Tibial nerve (tissue), 4 donors: Measurements from ENCODE around the gene UTP14C. TPM values are rescaled to one million over a fixed set of nuclear protein-coding genes. Genes with fewer than 3 reads are reported as not detected.
"Not testable (repeated sequence)": the region's sequence is repeated elsewhere in the genome, so short reads cannot be mapped to it uniquely, and the experiment has no call there.

Experiments used
- DNase-seq, 2 donors: peaks; one replicate each; pipeline ENCODE4 v3.0.0-alpha.2; 2019; ENCODE audit warnings: low spot score in 2 of 2
- H3K27ac ChIP-seq, 4 donors: fragments of 200-600 bp; sonication (generic) in 3 of 4; one replicate each; pipeline ENCODE4 v1.5.1; 2017 to 2019; ENCODE audit warnings: mild to moderate bottlenecking in 1 of 4
- H3K27me3 ChIP-seq, 2 donors: fragments of 200-600 bp; sonication (generic) in 1 of 2; one replicate each; pipeline versions ENCODE4 v1.5.1 to v1.6.0; 2017 to 2019
- H3K36me3 ChIP-seq, 3 donors: fragments of 200-600 bp; sonication (generic); one replicate each; pipeline ENCODE4 v1.5.1; 2018 to 2019
- H3K4me1 ChIP-seq, 4 donors: fragments of 200-600 bp; sonication (generic) in 3 of 4; one replicate each; pipeline ENCODE4 v1.5.1; 2017 to 2019
- H3K4me3 ChIP-seq, 4 donors: fragments of 200-600 bp; sonication (generic) in 3 of 4; one replicate each; pipeline ENCODE4 v1.5.1; 2017 to 2019; ENCODE audit warnings: mild to moderate bottlenecking in 1 of 4, moderate library complexity in 1 of 4
- H3K9me3 ChIP-seq, 4 donors: fragments of 200-600 bp; sonication (generic) in 3 of 4; one replicate each; pipeline ENCODE4 v1.5.1; 2017 to 2019
- CTCF ChIP-seq, 5 experiments: fragments of 200-600 bp in 3 of 5; fragments of 450-650 bp in 2 of 5; sonication (generic) in 3 of 5; IDR thresholded peaks; one replicate each; pipeline ENCODE4 v1.5.1; 2016 to 2019; ENCODE audit warnings: antibody characterized with exemption in 5 of 5, mild to moderate bottlenecking in 3 of 5, moderate library complexity in 2 of 5
- EP300 ChIP-seq, 2 donors: sonication (generic); formaldehyde crosslinking; IDR thresholded peaks; one replicate each; pipeline ENCODE4 v1.6.1; 2017; ENCODE audit warnings: antibody characterized with exemption in 2 of 2, mild to moderate bottlenecking in 1 of 2
- POLR2A ChIP-seq, 2 donors: fragments of 450-650 bp; IDR thresholded peaks; one replicate each; pipeline ENCODE4 v1.6.1; 2017; ENCODE audit warnings: antibody characterized with exemption in 2 of 2, mild to moderate bottlenecking in 2 of 2, moderate library complexity in 2 of 2
- WGBS, 2 donors: methylation state at CpG; one replicate each; pipeline ENCODE4 v1.1.5; 2018; 5-methylcytosine and 5-hydroxymethylcytosine counted together
- total RNA-seq, 4 donors: library from RNA; depleted of rRNA; stranded (reverse); fragments of >200 nt; gene quantifications; one replicate each; pipeline ENCODE4 v1.1.0, GENCODE V29; 2016

UTP14C gene
- total RNA-seq, 4 donors from 2014 or later, result 14.9 to 26.7 (median 19.6) TPM

- H3K27ac ChIP-seq, result no peak overlapping the region
- H3K36me3 ChIP-seq, result peaks cover 0 to 7% (median 0%) of the 10 kb centered on the region in 3 donors
- 47 to 70% methylated on average over 2 of the region's 2 CpGs for WGBS, 2 donors
- no peak overlapping the region for H3K4me3 ChIP-seq
- H3K9me3 ChIP-seq, result peaks cover 0 to 54% (median 3%) of the 10 kb centered on the region in 4 donors
- H3K27me3 ChIP-seq, result no peaks in the 10 kb centered on the region
- no peaks in the 10 kb centered on the region for H3K4me1 ChIP-seq
- no peak for DNase-seq
- TF ChIP-seq POLR2A (IDR thresholded peaks at IDR 0.05) (no peak), CTCF (IDR thresholded peaks at IDR 0.05) (no peak), EP300 (IDR thresholded peaks at IDR 0.05) (no peak)
Measured at GRCh38 chr13:52048516-52048915, 24.0 kb downstream of the UTP14C start.

- H3K4me3 ChIP-seq, result no peak overlapping the region
- H3K27ac ChIP-seq, result no peak overlapping the region
- H3K27me3 ChIP-seq, result no peaks in the 10 kb centered on the region
- WGBS, 2 donors, result 77 to 78% methylated on average over 7 of the region's 7 CpGs
- TF ChIP-seq CTCF (IDR thresholded peaks at IDR 0.05), result no peak
- TF ChIP-seq POLR2A (IDR thresholded peaks at IDR 0.05), result no peak
- TF ChIP-seq EP300 (IDR thresholded peaks at IDR 0.05), result no peak
- no peaks in the 10 kb centered on the region for H3K4me1 ChIP-seq
- no peak for DNase-seq
- H3K9me3 ChIP-seq, result peaks cover 0 to 47% (median 1%) of the 10 kb centered on the region in 4 donors
- no peaks in the 10 kb centered on the region for H3K36me3 ChIP-seq
Measured at GRCh38 chr13:52051400-52051799, 26.9 kb downstream of the UTP14C start.

- WGBS, 2 donors, result 68 to 71% methylated on average over 4 of the region's 4 CpGs
- no peaks in the 10 kb centered on the region for H3K36me3 ChIP-seq
- no peak overlapping the region for H3K27ac ChIP-seq
- DNase-seq, result no peak
- H3K27me3 ChIP-seq, result no peaks in the 10 kb centered on the region
- no peaks in the 10 kb centered on the region for H3K4me1 ChIP-seq
- H3K9me3 ChIP-seq, result peaks cover 0 to 42% (median 1%) of the 10 kb centered on the region in 4 donors
- TF ChIP-seq CTCF (IDR thresholded peaks at IDR 0.05) (no peak), POLR2A (IDR thresholded peaks at IDR 0.05) (no peak), EP300 (IDR thresholded peaks at IDR 0.05) (no peak)
- H3K4me3 ChIP-seq, result no peak overlapping the region
Measured at GRCh38 chr13:52053460-52053859, 29.0 kb downstream of the UTP14C start.

GRCh38 chr13:52061064-52061463 is 36.6 kb downstream of the UTP14C start:
- not testable (repeated sequence) for DNase-seq, H3K36me3 ChIP-seq, H3K27ac ChIP-seq, H3K4me3 ChIP-seq, H3K4me1 ChIP-seq, H3K27me3 ChIP-seq
- H3K9me3 ChIP-seq, result peaks cover 0 to 28% (median 0%) of the 10 kb centered on the region in 4 donors
- WGBS, 2 donors, result 90 to 93% methylated on average over 3 of the region's 3 CpGs

- H3K36me3 ChIP-seq, result no peaks in the 10 kb centered on the region
- no peaks in the 10 kb centered on the region for H3K27me3 ChIP-seq
- no peak for TF ChIP-seq EP300 (IDR thresholded peaks at IDR 0.05)
- no peak for TF ChIP-seq POLR2A (IDR thresholded peaks at IDR 0.05)
- TF ChIP-seq CTCF (IDR thresholded peaks at IDR 0.05), result no peak
- no peak overlapping the region for H3K4me3 ChIP-seq
- WGBS, 2 donors, result 36 to 39% methylated on average over 3 of the region's 3 CpGs
- no peak for DNase-seq
- H3K4me1 ChIP-seq, result no peaks in the 10 kb centered on the region
- H3K27ac ChIP-seq, result no peak overlapping the region
- H3K9me3 ChIP-seq, result peaks cover 0 to 33% (median 1%) of the 10 kb centered on the region in 4 donors
Measured at GRCh38 chr13:52061587-52061986, 37.1 kb downstream of the UTP14C start.

- TF ChIP-seq CTCF (IDR thresholded peaks at IDR 0.05) (no peak), EP300 (IDR thresholded peaks at IDR 0.05) (no peak), POLR2A (IDR thresholded peaks at IDR 0.05) (no peak)
- Histone ChIP-seq H3K27me3 (no peaks in the 10 kb centered on the region), H3K36me3 (peaks cover 0 to 7% (median 0%) of the 10 kb centered on the region in 3 donors), H3K4me3 (no peak overlapping the region), H3K9me3 (peaks cover 0 to 67% (median 7%) of the 10 kb centered on the region in 4 donors), H3K27ac (no peak overlapping the region), H3K4me1 (no peaks in the 10 kb centered on the region)
- no peak for DNase-seq
Measured at GRCh38 chr13:52067237-52067636, 42.7 kb downstream of the UTP14C start.
